Prostate gland (tissue), 2 donors: Measurements from ENCODE around the gene SLC9B1. TPM values are rescaled to one million over a fixed set of nuclear protein-coding genes. Genes with fewer than 3 reads are reported as not detected.

Experiments used
- DNase-seq: peaks from one replicate; pipeline ENCODE4 v3.0.0-alpha.2; 2019; ENCODE audit warnings: low spot score
- H3K27ac ChIP-seq, 2 donors: fragments of 200-600 bp; sonication (generic); 2 replicates each; pipeline ENCODE4 v1.5.1; 2017 to 2019
- H3K27me3 ChIP-seq: fragments of 200-600 bp; sonication (generic); replicated peaks from 2 replicates; pipeline ENCODE4 v1.5.1; 2019; ENCODE audit not compliant: insufficient read depth
- H3K36me3 ChIP-seq, 2 donors: fragments of 200-600 bp; sonication (generic); 1 replicate in 1 of 2; 2 replicates in 1 of 2; pipeline versions ENCODE4 v1.5.1 to v1.8.1; 2017 to 2019
- H3K4me1 ChIP-seq: fragments of 200-600 bp; sonication (generic); replicated peaks from 2 replicates; pipeline ENCODE4 v1.5.1; 2019
- H3K4me3 ChIP-seq, 2 donors: fragments of 200-600 bp; sonication (generic); 2 replicates each; pipeline ENCODE4 v1.5.1; 2017 to 2019
- H3K9me3 ChIP-seq: fragments of 200-600 bp; sonication (generic); 2 replicates; pipeline ENCODE4 v1.5.1; 2017
- POLR2A ChIP-seq: fragments of 450-650 bp; IDR thresholded peaks from one replicate; pipeline ENCODE4 v1.6.1; 2016; ENCODE audit warnings: antibody characterized with exemption, mild to moderate bottlenecking
- POLR2AphosphoS5 ChIP-seq: sonication (generic); formaldehyde crosslinking; IDR thresholded peaks from one replicate; pipeline ENCODE4 v1.6.1; 2017; ENCODE audit warnings: antibody characterized with exemption
- WGBS: methylation state at CpG from one replicate; pipeline ENCODE4 v1.1.5; 2018; 5-methylcytosine and 5-hydroxymethylcytosine counted together
- intact Hi-C: fragments of 100-400 bp; cut with DNase I; formaldehyde crosslinking; loops from one replicate; pipeline ENCODE4 v1.14.2; 2022
- total RNA-seq, 2 donors: library from RNA; depleted of rRNA; stranded (reverse); fragments of >200 nt; gene quantifications; one replicate each; pipeline ENCODE4 v1.1.0, GENCODE V29; 2016
- TF ChIP-seq, protein P1 (sequence below), 4 experiments: fragments of 200-600 bp in 2 of 4; fragments of 450-650 bp in 2 of 4; sonication (generic) in 2 of 4; IDR thresholded peaks; 1 replicate in 3 of 4; 2 replicates in 1 of 4; pipeline ENCODE4 v1.5.1; 2016 to 2019; ENCODE audit warnings: antibody characterized with exemption in 4 of 4, mild to moderate bottlenecking in 2 of 4, moderate library complexity in 2 of 4

The SLC9B1 gene
- total RNA-seq, 2 donors from 2014 or later = 9.3 TPM; not detected in 1

GRCh38 chr4:102862747-102863146, 156.8 kb downstream of the SLC9B1 start:
- H3K9me3 ChIP-seq = no peaks in the 10 kb centered on the region
- no peak overlapping the region for H3K4me3 ChIP-seq
- intact Hi-C loops = loop anchor here (10.0 kb wide), 1 partner anchor 212 kb away; the partner anchor contains the start of gene SLC9B2
- H3K4me1 ChIP-seq = no peaks in the 10 kb centered on the region
- TF ChIP-seq POLR2A (no peak), POLR2AphosphoS5 (no peak)
- TF ChIP-seq, protein P1, sequence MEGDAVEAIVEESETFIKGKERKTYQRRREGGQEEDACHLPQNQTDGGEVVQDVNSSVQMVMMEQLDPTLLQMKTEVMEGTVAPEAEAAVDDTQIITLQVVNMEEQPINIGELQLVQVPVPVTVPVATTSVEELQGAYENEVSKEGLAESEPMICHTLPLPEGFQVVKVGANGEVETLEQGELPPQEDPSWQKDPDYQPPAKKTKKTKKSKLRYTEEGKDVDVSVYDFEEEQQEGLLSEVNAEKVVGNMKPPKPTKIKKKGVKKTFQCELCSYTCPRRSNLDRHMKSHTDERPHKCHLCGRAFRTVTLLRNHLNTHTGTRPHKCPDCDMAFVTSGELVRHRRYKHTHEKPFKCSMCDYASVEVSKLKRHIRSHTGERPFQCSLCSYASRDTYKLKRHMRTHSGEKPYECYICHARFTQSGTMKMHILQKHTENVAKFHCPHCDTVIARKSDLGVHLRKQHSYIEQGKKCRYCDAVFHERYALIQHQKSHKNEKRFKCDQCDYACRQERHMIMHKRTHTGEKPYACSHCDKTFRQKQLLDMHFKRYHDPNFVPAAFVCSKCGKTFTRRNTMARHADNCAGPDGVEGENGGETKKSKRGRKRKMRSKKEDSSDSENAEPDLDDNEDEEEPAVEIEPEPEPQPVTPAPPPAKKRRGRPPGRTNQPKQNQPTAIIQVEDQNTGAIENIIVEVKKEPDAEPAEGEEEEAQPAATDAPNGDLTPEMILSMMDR (IDR thresholded peaks at IDR 0.05) = no peak
- no peak for DNase-seq
- 100% methylated on average over 1 of the region's 1 CpG for WGBS
- H3K36me3 ChIP-seq = no peaks in the 10 kb centered on the region
- no peak overlapping the region for H3K27ac ChIP-seq
- no peaks in the 10 kb centered on the region for H3K27me3 ChIP-seq

DNA sequence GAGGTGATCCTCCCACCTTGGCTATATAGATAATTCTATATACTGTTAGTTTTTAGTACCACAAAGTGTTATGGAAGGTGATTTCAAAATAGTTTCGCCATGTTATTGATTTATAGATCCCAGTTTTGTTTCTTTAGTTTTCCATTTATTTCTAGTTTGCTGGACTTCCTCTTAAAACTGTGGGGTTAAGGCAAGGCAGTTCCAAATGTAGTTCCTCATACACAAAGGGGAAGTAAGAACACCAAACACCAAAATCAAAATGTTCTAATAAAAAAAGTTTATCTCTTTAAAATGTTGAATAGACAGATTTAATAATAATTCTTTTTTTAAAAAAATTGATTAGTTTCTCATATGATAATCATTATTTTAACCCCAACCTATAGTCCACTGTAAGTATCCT, 157.5 kb downstream of the SLC9B1 start:
- intact Hi-C loops = loop anchor here (10.0 kb wide), 1 partner anchor 213 kb away; the partner anchor contains the start of gene SLC9B2
- no peak overlapping the region for H3K4me3 ChIP-seq
- H3K9me3 ChIP-seq = no peaks in the 10 kb centered on the region
- TF ChIP-seq POLR2AphosphoS5 = no peak
- no peak for TF ChIP-seq POLR2A
- TF ChIP-seq, protein P1 (IDR thresholded peaks at IDR 0.05) = no peak
- no peaks in the 10 kb centered on the region for H3K36me3 ChIP-seq
- no peaks in the 10 kb centered on the region for H3K4me1 ChIP-seq
- no peaks in the 10 kb centered on the region for H3K27me3 ChIP-seq
- 85% methylated on average over 1 of the region's 1 CpG for WGBS
- no peak for DNase-seq
- no peak overlapping the region for H3K27ac ChIP-seq

GRCh38 chr4:102860611-102861324, 158.7 kb downstream of the SLC9B1 start:
- Histone ChIP-seq H3K27me3 (no peaks in the 10 kb centered on the region), H3K27ac (no peak overlapping the region), H3K4me3 (no peak overlapping the region), H3K36me3 (no peaks in the 10 kb centered on the region), H3K9me3 (no peaks in the 10 kb centered on the region), H3K4me1 (no peaks in the 10 kb centered on the region)
- no peak for DNase-seq
- intact Hi-C loops = loop anchor here (10.0 kb wide), 1 partner anchor 214 kb away; the partner anchor contains the start of gene SLC9B2
- TF ChIP-seq POLR2A (no peak), POLR2AphosphoS5 (no peak)
- TF ChIP-seq, protein P1 (IDR thresholded peaks at IDR 0.05) = no peak
- 95% methylated on average over 2 of the region's 2 CpGs for WGBS

DNA sequence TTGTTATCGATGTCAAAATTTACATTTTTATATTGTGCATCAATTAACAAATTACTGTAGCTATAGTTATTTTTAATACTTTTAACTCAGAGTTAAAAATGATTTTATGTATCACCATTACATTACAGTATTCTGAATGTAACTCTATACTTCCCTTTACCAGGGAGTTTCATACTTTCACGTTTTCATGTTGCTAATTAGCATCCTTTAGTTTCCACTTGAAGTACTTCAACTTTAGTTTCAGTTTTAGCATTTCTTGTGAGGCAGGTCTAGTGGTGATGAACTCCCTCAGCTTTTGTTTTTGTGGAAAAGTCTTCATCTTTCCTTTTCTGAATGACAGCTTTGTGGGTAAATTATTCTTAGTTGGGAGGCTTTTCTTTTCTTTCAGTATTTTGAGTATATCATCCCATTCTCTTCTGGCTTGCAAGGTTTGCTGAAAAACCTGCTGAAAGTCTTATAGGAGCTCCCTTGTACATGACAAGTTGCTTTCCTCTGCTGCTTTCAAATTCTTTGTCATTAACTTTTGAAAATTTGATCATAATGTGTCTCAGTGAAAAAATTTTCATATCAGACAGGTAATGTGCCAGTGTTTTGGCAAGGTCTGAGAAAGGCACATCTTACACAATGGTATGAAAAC, 160.6 kb downstream of the SLC9B1 start:
- H3K9me3 ChIP-seq = no peaks in the 10 kb centered on the region
- TF ChIP-seq, protein P1 (IDR thresholded peaks at IDR 0.05) = no peak
- TF ChIP-seq POLR2AphosphoS5 = no peak
- no peak for TF ChIP-seq POLR2A
- no peaks in the 10 kb centered on the region for H3K36me3 ChIP-seq
- H3K27me3 ChIP-seq = no peaks in the 10 kb centered on the region
- WGBS = 93% methylated on average over 2 of the region's 2 CpGs
- intact Hi-C loops = no loop called here
- H3K4me3 ChIP-seq = no peak overlapping the region
- no peak for DNase-seq
- H3K4me1 ChIP-seq = no peaks in the 10 kb centered on the region
- H3K27ac ChIP-seq = no peak overlapping the region

Other genes with a start within 250 kb of the SLC9B1 start
- gene UBE2D3, start 192.2 kb downstream of the SLC9B1 start, total RNA-seq = 100 to 1,000 TPM; 318 to 370 TPM
- gene CISD2, start 150.7 kb downstream of the SLC9B1 start, total RNA-seq = 10 to 100 TPM in 1 of 2 donors, 1 to 10 TPM in 1; 4.2 to 16.4 TPM
- gene SLC9B2, start 57.1 kb upstream of the SLC9B1 start, total RNA-seq = 1 to 10 TPM; 3.9 to 8.7 TPM
- gene BDH2, start 80.1 kb upstream of the SLC9B1 start, total RNA-seq = 10 to 100 TPM; 41.5 to 54.1 TPM
- 1 to 10 TPM in 1 of 2 donors, under 1 TPM in 1; 0.87 to 4.5 TPM for gene CENPE, start 178.6 kb upstream of the SLC9B1 start, total RNA-seq